HEK293T (cell line): Measurements from ENCODE around the gene IQGAP3.

Experiments
- CTCF ChIA-PET: fragments of 350-600 bp; formaldehyde crosslinking; extraction: SDS; loops from one replicate; lab custom pipeline; 2021; ENCODE audit warnings: antibody characterized with exemption, inconsistent platforms; lab: Yijun Ruan, JAX
- POLR2A ChIA-PET: fragments of 350-600 bp; formaldehyde crosslinking; extraction: SDS; loops from one replicate; lab custom pipeline; 2020; ENCODE audit warnings: antibody characterized with exemption, inconsistent platforms; lab: Yijun Ruan, JAX
- DNase-seq: peaks from one replicate; pipeline ENCODE4 v3.0.0; 2012; ENCODE audit warnings: mixed read lengths; ENCODE audit errors: extremely low spot score
- ARNT ChIP-seq: fragments of 450-650 bp; IDR thresholded peaks from 2 replicates; pipeline ENCODE4 v1.6.1; 2017; ENCODE audit warnings: mild to moderate bottlenecking
- BHLHE40 ChIP-seq: fragments of 450-650 bp; IDR thresholded peaks from 2 replicates; pipeline ENCODE4 v1.6.1; 2016; ENCODE audit warnings: mild to moderate bottlenecking, moderate library complexity, borderline replicate concordance
- CTBP1 ChIP-seq: fragments of 450-650 bp; IDR thresholded peaks from 2 replicates; pipeline ENCODE4 v1.6.1; 2016; ENCODE audit warnings: borderline replicate concordance
- ELF4 ChIP-seq: fragments of 450-650 bp; IDR thresholded peaks from 2 replicates; pipeline ENCODE4 v1.6.1; 2017; ENCODE audit warnings: antibody characterized with exemption
- FOXA1 ChIP-seq: fragments of 450-650 bp; IDR thresholded peaks from 2 replicates; pipeline ENCODE4 v1.6.1; 2016; ENCODE audit warnings: mild to moderate bottlenecking
- FOXK2 ChIP-seq: fragments of 450-650 bp; IDR thresholded peaks from 2 replicates; pipeline ENCODE4 v1.6.1; 2016; ENCODE audit warnings: mild to moderate bottlenecking
- FOXM1 ChIP-seq: fragments of 450-650 bp; IDR thresholded peaks from 2 replicates; pipeline ENCODE4 v1.6.1; 2017; ENCODE audit warnings: mild to moderate bottlenecking, borderline replicate concordance
- HDGF ChIP-seq: fragments of 450-650 bp; IDR thresholded peaks from 2 replicates; pipeline ENCODE4 v1.6.1; 2017; ENCODE audit warnings: antibody characterized with exemption, borderline replicate concordance
- L3MBTL2 ChIP-seq: fragments of 450-650 bp; conservative IDR thresholded peaks from 2 replicates; pipeline ENCODE4 v1.6.1; 2016; ENCODE audit warnings: mild to moderate bottlenecking
- LEF1 ChIP-seq: fragments of 450-650 bp; IDR thresholded peaks from 2 replicates; pipeline ENCODE4 v1.6.1; 2017; ENCODE audit warnings: mild to moderate bottlenecking, borderline replicate concordance
- NFRKB ChIP-seq: fragments of 450-650 bp; IDR thresholded peaks from 2 replicates; pipeline ENCODE4 v1.6.1; 2016; ENCODE audit warnings: mild to moderate bottlenecking, moderate library complexity
- PKNOX1 ChIP-seq: fragments of 450-650 bp; IDR thresholded peaks from 2 replicates; pipeline ENCODE4 v1.6.1; 2016
- SP1 ChIP-seq: fragments of 450-650 bp; IDR thresholded peaks from 2 replicates; pipeline ENCODE4 v1.6.1; 2017
- SUZ12 ChIP-seq: fragments of 450-650 bp; IDR thresholded peaks from 2 replicates; pipeline ENCODE4 v1.6.1; 2016; ENCODE audit warnings: mild to moderate bottlenecking
- TARDBP ChIP-seq: fragments of 450-650 bp; IDR thresholded peaks from 2 replicates; pipeline ENCODE4 v1.6.1; 2016
- ZNF384 ChIP-seq: fragments of 450-650 bp; IDR thresholded peaks from 2 replicates; pipeline ENCODE4 v1.6.1; 2016

Gene IQGAP3

GRCh38 chr1:156498432-156499193, 73.8 kb downstream of the IQGAP3 start:
- POLR2A ChIA-PET = interaction anchor here (1.1 to 6.8 kb wide), 5 partner anchors 9 to 93 kb away, joined by 4 to 64 read pairs (median 4); partner anchors contain the start of gene NAXE
- CTCF ChIA-PET = interaction anchor here (0.5 to 1.8 kb wide), 3 partner anchors 18 to 124 kb away, joined by 3 to 7 read pairs (median 3); no protein-coding TSS in a partner anchor
- no peak for TF ChIP-seq BHLHE40
- TF ChIP-seq LEF1 = no peak
- TF ChIP-seq CTBP1 = no peak
- no peak for TF ChIP-seq HDGF
- TF ChIP-seq L3MBTL2 = no peak
- no peak for TF ChIP-seq NFRKB
- TF ChIP-seq TARDBP = no peak
- no peak for TF ChIP-seq SUZ12
- no peak for TF ChIP-seq ELF4
- no peak for TF ChIP-seq PKNOX1
- TF ChIP-seq SP1 = no peak
- TF ChIP-seq ARNT = no peak
- TF ChIP-seq ZNF384 = no peak
- no peak for TF ChIP-seq FOXA1
- no peak for TF ChIP-seq FOXM1
- TF ChIP-seq FOXK2 = no peak
- no peak for DNase-seq

GRCh38 chr1:156497743-156498431, 74.5 kb downstream of the IQGAP3 start:
- CTCF ChIA-PET = interaction anchor here (1.8 kb wide), 1 partner anchor 17 kb away, joined by 7 read pairs; no protein-coding TSS in a partner anchor
- no peak for DNase-seq
- TF ChIP-seq TARDBP (no peak), ARNT (no peak), BHLHE40 (no peak), SP1 (no peak), FOXK2 (no peak), LEF1 (no peak), HDGF (no peak), ELF4 (no peak), CTBP1 (no peak), ZNF384 (no peak; the same call in 1 of the 2 replicates), FOXA1 (no peak)
- POLR2A ChIA-PET = interaction anchor here (1.2 to 6.8 kb wide), 3 partner anchors 9 to 39 kb away, joined by 4 to 64 read pairs (median 4); no protein-coding TSS in a partner anchor

- no peak for DNase-seq
- TF ChIP-seq HDGF (no peak), SUZ12 (no peak), ARNT (no peak), ELF4 (no peak), NFRKB (no peak), TARDBP (no peak), SP1 (no peak), LEF1 (no peak), L3MBTL2 (no peak), FOXA1 (no peak), PKNOX1 (no peak), BHLHE40 (no peak), FOXM1 (no peak), CTBP1 (no peak)
- POLR2A ChIA-PET = interaction anchor here (1.1 to 6.8 kb wide), 3 partner anchors 8 to 38 kb away, joined by 3 to 64 read pairs (median 4); no protein-coding TSS in a partner anchor
- CTCF ChIA-PET = interaction anchor here (1.0 to 2.0 kb wide), 2 partner anchors 13 to 17 kb away, joined by 4 to 5 read pairs; no protein-coding TSS in a partner anchor
Measured at GRCh38 chr1:156497078-156497742, 75.2 kb downstream of the IQGAP3 start.

- ChIA-PET POLR2A (interaction anchor here (1.1 to 1.4 kb wide), 2 partner anchors 8 to 11 kb away, joined by 3 to 4 read pairs; no protein-coding TSS in a partner anchor), CTCF (interaction anchor here (1.0 to 2.0 kb wide), 2 partner anchors 12 to 16 kb away, joined by 4 to 5 read pairs; no protein-coding TSS in a partner anchor)
- TF ChIP-seq FOXK2 (no peak), SP1 (no peak), BHLHE40 (no peak), FOXA1 (no peak), LEF1 (no peak), NFRKB (no peak), FOXM1 (no peak), ARNT (no peak), PKNOX1 (no peak), HDGF (no peak), TARDBP (no peak), CTBP1 (no peak), ZNF384 (no peak), SUZ12 (no peak)
- no peak for DNase-seq
Measured at GRCh38 chr1:156496211-156496761, 76.1 kb downstream of the IQGAP3 start.
